Heart right ventricle (tissue), 16 donors: Measurements from ENCODE around the gene KLHL29. TPM values are rescaled to one million over a fixed set of nuclear protein-coding genes. Genes with fewer than 3 reads are reported as not detected.

Experiments used
- ATAC-seq, 8 donors: fragments of 200-7000 bp; cut with Tn5 transposase; one replicate each; pipeline ENCODE4 v1.9.1; 2020; ENCODE audit warnings: mild to moderate bottlenecking in 8 of 8, moderate library complexity in 8 of 8, moderate number of reproducible peaks in 1 of 8
- DNase-seq, 2 donors: peaks; one replicate each; pipeline ENCODE4 v3.0.0-alpha.2; 2020
- H3K27ac ChIP-seq, 10 donors: fragments of 200-600 bp; sonication (generic) in 2 of 10; one replicate each; pipeline versions ENCODE4 v1.5.0 to v1.8.0; 2020 to 2022; ENCODE audit warnings: mild to moderate bottlenecking in 3 of 10
- H3K27me3 ChIP-seq, 7 donors: fragments of 200-600 bp; one replicate each; pipeline ENCODE4 v1.8.0; 2021 to 2022; ENCODE audit warnings: mild to moderate bottlenecking in 2 of 7
- H3K36me3 ChIP-seq, 9 donors: fragments of 200-600 bp; sonication (generic) in 1 of 9; one replicate each; pipeline versions ENCODE4 v1.5.0 to v1.8.0; 2020 to 2022; ENCODE audit warnings: mild to moderate bottlenecking in 2 of 9
- H3K4me1 ChIP-seq, 9 donors: fragments of 200-600 bp; sonication (generic) in 1 of 9; one replicate each; pipeline versions ENCODE4 v1.5.0 to v1.8.0; 2020 to 2022; ENCODE audit warnings: mild to moderate bottlenecking in 4 of 9
- H3K4me3 ChIP-seq, 10 donors: fragments of 200-600 bp; sonication (generic) in 2 of 10; one replicate each; pipeline versions ENCODE4 v1.5.0 to v1.8.0; 2020 to 2022; ENCODE audit warnings: mild to moderate bottlenecking in 7 of 10, moderate library complexity in 2 of 10
- H3K9me3 ChIP-seq, 11 donors: fragments of 200-600 bp in 10 of 11; sonication (generic) in 2 of 11; one replicate each; pipeline versions ENCODE4 v1.5.0 to v1.8.0; 2013 to 2022; ENCODE audit warnings: mild to moderate bottlenecking in 2 of 11, control low read depth in 1 of 11, moderate library complexity in 1 of 11
- CTCF ChIP-seq, 9 donors: fragments of 200-600 bp; sonication (generic) in 2 of 9; IDR thresholded peaks; one replicate each; pipeline versions ENCODE4 v1.5.0 to v1.8.0; 2021 to 2022; ENCODE audit warnings: antibody characterized with exemption in 9 of 9, mild to moderate bottlenecking in 5 of 9, moderate library complexity in 1 of 9
- WGBS, 2 donors: extraction: QIAGEN DNeasy Blood & Tissue Kit; methylation state at CpG; one replicate each; pipeline ENCODE4 v1.1.7; 2013; ENCODE audit warnings: inconsistent platforms in 1 of 2; 5-methylcytosine and 5-hydroxymethylcytosine counted together
- intact Hi-C, 10 donors: fragments of 100-400 bp; cut with DNase I; formaldehyde crosslinking; loops; one replicate each; pipeline versions ENCODE4 v1.11.1 to v1.14.2; 2022
- polyA plus RNA-seq, 2 donors: library from polyadenylated mRNA; stranded (reverse); fragments of 200-250 nt; gene quantifications; one replicate each; pipeline ENCODE4 v1.2.3, GENCODE V29; 2013
- total RNA-seq, 10 donors: library from RNA; stranded (reverse); fragmentation: NEBNext Ultra II Directional in 3 of 10; extraction: Animal tissue kit (Norgen Biotek cat#: 25700) in 3 of 10; gene quantifications; one replicate each; pipeline versions ENCODE4 v1.2.1 to v1.2.4, GENCODE V29; 2021 to 2023
- donor health status: Arrhythmogenic right ventricular cardiomyopathy.
- donor health status: ischemic (EF 13 %, LVEDD 7.1; RV severe dilation, severe dysfunction).
- donor health status: healthy with polysubstance abuse.
- donor health status: DM: no; HTN: yes; CAD: no.
- donor health status: DM: no; HTN: no; CAD: no.
- donor health status: ischemic (EF 25% LVEDD 6.9; RV normal size, moderate dysfunction).
- donor health status: ischemic (EF 25% LVEDD 5.7; RV mildly dilated, moderate dysfunction).
- donor health status: healthy.
- donor health status: DM: yes; HTN: yes; CAD: no.
- donor health status: Ischemic cardiomyopathy.
- donor health status: ischemic (EF 35%, LVEDD 5.7; RV mildly dilated, moderate dysfunction).
- donor health status: nonischemic (EF 11% LVEDD 7.7; RV severe dilation, severe dysfunction).
- donor health status: DM: yes; HTN: yes; CAD: no.
- donor health status: PGD.
- donor health status: ischemic (EF 29% LVEDD 5.4; RV normal size, mild dysfunction).
- donor health status: nonischemic (EF 23%, LVEDD 6.1; RV moderate dilation, normal function).

The KLHL29 gene
- total and polyA plus RNA-seq, 12 donors: 0.71 to 1.5 (median 1.0) TPM

GRCh38 chr2:23452853-23453420 lies 68.0 kb downstream of the KLHL29 start:
- Histone ChIP-seq H3K36me3 (no peaks in the 10 kb centered on the region), H3K4me3 (no peak overlapping the region), H3K27me3 (peaks cover 0 to 5% (median 0%) of the 10 kb centered on the region in 7 donors), H3K9me3 (no peaks in the 10 kb centered on the region), H3K4me1 (peaks cover 0 to 40% (median 5%) of the 10 kb centered on the region in 9 donors), H3K27ac (peak overlapping the region in 1 of 10 donors; percentile 29)
- intact Hi-C loops: no loop called here
- WGBS, 2 donors: 68 to 75% methylated on average over 9 of the region's 9 CpGs
- TF ChIP-seq CTCF (IDR thresholded peaks at IDR 0.05): no peak
- DNase-seq (no peak), ATAC-seq (peak in 2 of 8 donors; percentile 29 to 50)

- no peak for TF ChIP-seq CTCF (IDR thresholded peaks at IDR 0.05)
- H3K36me3 ChIP-seq: no peaks in the 10 kb centered on the region
- intact Hi-C loops: no loop called here
- H3K4me1 ChIP-seq: peaks cover 0 to 40% (median 5%) of the 10 kb centered on the region in 9 donors
- no peaks in the 10 kb centered on the region for H3K9me3 ChIP-seq
- 71 to 72% methylated on average over 8 of the region's 8 CpGs for WGBS, 2 donors
- H3K27me3 ChIP-seq: peaks cover 0 to 5% (median 0%) of the 10 kb centered on the region in 7 donors
- no peak overlapping the region for H3K4me3 ChIP-seq
- DNase-seq: no peak
- no peak overlapping the region for H3K27ac ChIP-seq
- no peak for ATAC-seq
Observed at GRCh38 chr2:23453432-23453831, 68.5 kb downstream of the KLHL29 start.

- intact Hi-C loops: no loop called here
- no peak for TF ChIP-seq CTCF (IDR thresholded peaks at IDR 0.05)
- H3K27me3 ChIP-seq: peaks cover 0 to 5% (median 0%) of the 10 kb centered on the region in 7 donors
- no peak overlapping the region for H3K4me3 ChIP-seq
- H3K9me3 ChIP-seq: no peaks in the 10 kb centered on the region
- 66 to 81% methylated on average over 10 of the region's 10 CpGs for WGBS, 2 donors
- DNase-seq (no peak), ATAC-seq (no peak)
- peaks cover 0 to 37% (median 5%) of the 10 kb centered on the region in 9 donors for H3K4me1 ChIP-seq
- peak overlapping the region in 1 of 10 donors; percentile 9 for H3K27ac ChIP-seq
- H3K36me3 ChIP-seq: no peaks in the 10 kb centered on the region
Observed at GRCh38 chr2:23453836-23454460, 69.0 kb downstream of the KLHL29 start.

- no peaks in the 10 kb centered on the region for H3K36me3 ChIP-seq
- no peak overlapping the region for H3K27ac ChIP-seq
- peaks cover 0 to 5% (median 0%) of the 10 kb centered on the region in 7 donors for H3K27me3 ChIP-seq
- intact Hi-C loops: no loop called here
- DNase-seq: no peak
- 53 to 55% methylated on average over 11 of the region's 11 CpGs for WGBS, 2 donors
- H3K9me3 ChIP-seq: no peaks in the 10 kb centered on the region
- ATAC-seq: no peak
- no peak for TF ChIP-seq CTCF (IDR thresholded peaks at IDR 0.05)
- peaks cover 0 to 33% (median 5%) of the 10 kb centered on the region in 9 donors for H3K4me1 ChIP-seq
- H3K4me3 ChIP-seq: no peak overlapping the region
Observed at GRCh38 chr2:23454501-23455120, 69.6 kb downstream of the KLHL29 start.
